Effector CD4-positive, alpha-beta T cell (primary cell): ENCODE results near the gene ZNF184.

Experiments used
- DNase-seq: peaks from one replicate; pipeline ENCODE4 v3.0.0-alpha.2; 2020

ZNF184 gene

GRCh38 chr6:27422651-27423332 lies 50.1 kb downstream of the ZNF184 start:
- DNase-seq = no peak

- DNase-seq = no peak
Observed at GRCh38 chr6:27419363-27419762, 53.5 kb downstream of the ZNF184 start.

- DNase-seq = no peak
Observed at GRCh38 chr6:27415898-27416297, 57.0 kb downstream of the ZNF184 start.

GRCh38 chr6:27414996-27415395 lies 57.9 kb downstream of the ZNF184 start:
- DNase-seq = no peak

GRCh38 chr6:27414300-27414699 lies 58.6 kb downstream of the ZNF184 start:
- no peak for DNase-seq

- no peak for DNase-seq
Observed at GRCh38 chr6:27407153-27407814, 65.6 kb downstream of the ZNF184 start.

GRCh38 chr6:27406085-27406484 lies 66.8 kb downstream of the ZNF184 start:
- DNase-seq = no peak

GRCh38 chr6:27400877-27401642 lies 71.8 kb downstream of the ZNF184 start:
- no peak for DNase-seq
